OCI-M1 (cell line): Measurements from ENCODE around the gene KNOP1.

ENCODE experiments used
- DNase-seq: peaks from one replicate; lab custom pipeline; 2025; lab: John Stamatoyannopoulos, UW

The KNOP1 gene

GRCh38 chr16:19717741-19718623 lies at the start of gene KNOP1, which contains the start of gene IQCK:
TSS of gene KNOP1 (minus strand) at chr16:19718227. CDS start at chr16:19715035, 3,192 bp downstream.
TSS of gene IQCK (plus strand) at chr16:19718271. CDS start at chr16:19718307, 36 bp downstream.
- DNase-seq = peak; percentile 89

- no peak for DNase-seq
These were observed 49.5 kb upstream of the KNOP1 start for GRCh38 chr16:19767497-19767896.

- DNase-seq = no peak
These were observed 49.0 kb upstream of the KNOP1 start for GRCh38 chr16:19766988-19767387.

- DNase-seq = no peak
These were observed 48.5 kb upstream of the KNOP1 start for GRCh38 chr16:19766554-19766884.

- no peak for DNase-seq
These were observed 48.0 kb upstream of the KNOP1 start for GRCh38 chr16:19765860-19766553.

GRCh38 chr16:19760356-19761060 lies 42.5 kb upstream of the KNOP1 start:
- DNase-seq = no peak

DNA sequence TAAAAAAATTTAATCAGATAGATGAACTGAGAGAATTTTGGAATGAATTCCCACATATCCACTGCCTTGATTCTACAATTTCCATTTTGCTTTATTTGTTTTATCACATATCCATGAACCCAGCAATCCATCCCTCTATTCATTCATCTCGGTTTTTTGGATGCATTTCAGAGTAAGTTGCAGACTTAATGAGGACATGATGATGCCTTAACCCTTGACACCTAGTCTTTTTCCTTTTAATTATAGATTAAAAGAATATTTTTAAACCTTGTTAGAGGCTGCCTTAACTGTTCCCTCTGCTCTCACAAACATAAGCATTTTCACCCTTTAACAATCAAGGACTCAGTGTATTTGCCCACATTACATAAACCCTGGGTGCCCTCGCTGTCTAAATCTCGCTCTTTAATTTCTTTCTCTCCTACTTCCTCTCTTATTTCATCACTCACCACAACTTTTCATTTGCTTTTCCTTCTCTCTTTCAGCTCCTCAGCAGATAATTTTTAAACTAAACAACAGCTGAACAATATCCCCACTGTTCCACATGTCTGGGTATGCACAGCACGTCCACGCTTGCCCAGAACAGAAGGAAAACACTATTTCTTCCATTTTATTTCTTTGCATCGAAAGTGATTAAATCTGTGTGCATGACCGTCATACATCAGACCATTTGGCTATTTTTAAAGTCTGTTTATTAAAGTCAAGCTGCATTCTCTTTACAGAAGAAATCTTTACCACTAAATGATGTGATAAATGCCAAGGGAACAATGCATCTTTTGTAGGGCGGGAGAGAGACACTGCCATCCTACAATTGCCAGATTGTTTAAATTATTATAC lies 40.0 kb upstream of the KNOP1 start:
- no peak for DNase-seq

GRCh38 chr16:19757026-19757425 lies 39.0 kb upstream of the KNOP1 start:
- no peak for DNase-seq

DNA sequence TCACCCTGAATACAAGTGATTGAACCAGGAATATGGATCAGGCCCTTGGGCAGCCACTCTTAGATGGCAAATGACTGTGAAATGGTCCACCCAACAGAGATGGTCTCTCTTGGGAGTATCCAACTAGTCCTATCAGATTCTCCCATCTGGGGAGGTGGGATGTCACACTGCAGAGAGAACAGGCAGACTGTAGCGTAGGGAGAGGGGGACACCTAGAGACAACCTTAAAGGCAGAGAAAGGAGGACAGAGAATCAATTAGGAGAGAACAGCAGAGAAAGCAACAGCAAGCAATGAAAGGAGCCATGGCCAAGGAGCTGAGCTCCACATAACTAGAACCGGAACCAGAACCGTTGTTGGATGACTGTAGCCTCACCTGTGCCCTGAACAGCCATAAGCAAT lies 37.2 kb upstream of the KNOP1 start:
- DNase-seq = no peak

GRCh38 chr16:19754644-19755036 lies 36.6 kb upstream of the KNOP1 start:
- no peak for DNase-seq

DNA sequence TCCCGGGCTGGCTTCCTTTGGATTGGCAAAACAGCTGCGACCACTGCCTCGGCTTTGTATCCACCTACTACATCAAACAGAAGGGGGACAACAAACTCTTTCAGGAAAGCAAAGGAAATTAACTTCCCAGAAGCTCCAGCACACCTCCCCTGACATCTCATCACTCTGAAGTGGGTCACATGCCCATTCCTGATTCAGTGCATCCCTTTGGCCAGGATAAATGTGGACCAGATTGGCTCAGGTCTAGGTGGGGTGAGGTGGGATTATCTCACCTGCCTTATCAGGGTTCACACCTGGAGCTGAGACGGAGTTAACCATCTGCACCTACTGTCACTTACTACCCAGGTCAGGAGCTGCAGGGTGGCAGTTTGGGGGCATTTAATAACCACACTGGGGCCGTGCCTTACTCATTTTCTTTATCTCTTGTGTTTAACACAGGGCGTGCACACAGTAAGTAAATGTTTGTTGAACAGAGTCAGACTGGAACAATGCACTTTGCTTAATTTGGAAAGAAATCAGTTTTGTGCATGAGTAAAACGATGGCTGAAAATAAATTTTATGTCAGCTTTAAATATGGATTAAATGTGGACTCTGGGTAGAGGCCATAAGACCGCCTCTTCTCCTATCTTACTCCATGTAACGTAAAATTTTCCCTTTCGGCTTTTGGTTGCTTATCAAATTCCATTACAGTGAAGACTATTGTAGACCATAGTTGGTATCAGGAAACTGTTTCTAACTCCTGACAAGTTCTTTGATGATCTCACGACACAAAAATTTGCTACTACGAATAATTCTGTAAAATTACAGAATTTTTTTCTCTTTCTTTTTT lies 36.0 kb upstream of the KNOP1 start:
- DNase-seq = no peak

GRCh38 chr16:19751478-19752385 lies 33.7 kb upstream of the KNOP1 start:
- no peak for DNase-seq

DNA sequence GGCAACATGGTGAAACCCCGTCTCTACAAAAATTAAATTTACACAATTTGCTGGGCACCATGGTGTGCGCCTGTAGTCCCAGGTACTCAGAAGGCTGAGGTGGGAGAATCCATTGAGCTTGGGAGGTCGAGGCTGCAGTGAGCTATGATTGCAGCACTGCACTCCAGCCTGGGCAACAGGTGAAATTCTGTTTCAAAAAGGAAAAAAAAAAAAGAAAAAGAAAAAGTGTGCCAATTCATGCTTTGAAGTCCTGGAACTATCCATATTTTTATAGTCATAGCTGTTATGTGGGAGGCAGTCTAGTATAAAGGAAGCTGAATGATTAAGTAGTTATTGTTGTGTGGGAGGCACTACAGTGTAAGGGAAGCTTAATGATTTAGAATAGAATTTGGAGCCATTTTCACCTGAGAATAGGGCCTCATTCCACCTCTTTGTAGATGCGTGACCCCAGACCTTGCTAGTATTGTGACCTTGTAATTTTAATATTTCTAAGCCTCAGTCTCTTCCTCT lies 31.6 kb upstream of the KNOP1 start:
- DNase-seq = no peak

GRCh38 chr16:19748389-19749168 lies 30.6 kb upstream of the KNOP1 start:
- DNase-seq = no peak

DNA sequence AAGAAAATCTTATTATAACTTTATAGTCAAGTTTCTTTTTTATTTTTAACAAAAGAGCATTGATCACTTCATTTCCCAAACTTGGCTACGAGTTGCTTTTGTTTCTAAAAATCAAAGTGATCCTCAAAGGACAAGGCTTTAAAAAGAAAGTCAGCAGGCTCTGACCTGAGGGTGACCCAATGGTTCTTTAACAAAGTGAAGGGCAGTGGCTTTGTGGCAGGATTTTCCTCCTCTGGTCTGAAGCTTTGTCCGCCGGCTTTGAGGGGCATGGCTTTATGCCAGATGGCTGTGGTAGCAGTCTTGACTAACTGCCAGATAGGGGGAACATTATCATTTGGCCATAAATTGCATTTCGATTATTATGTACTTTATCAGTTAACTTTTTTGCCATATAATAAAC lies 28.5 kb upstream of the KNOP1 start:
- peak; percentile 19 for DNase-seq

DNA sequence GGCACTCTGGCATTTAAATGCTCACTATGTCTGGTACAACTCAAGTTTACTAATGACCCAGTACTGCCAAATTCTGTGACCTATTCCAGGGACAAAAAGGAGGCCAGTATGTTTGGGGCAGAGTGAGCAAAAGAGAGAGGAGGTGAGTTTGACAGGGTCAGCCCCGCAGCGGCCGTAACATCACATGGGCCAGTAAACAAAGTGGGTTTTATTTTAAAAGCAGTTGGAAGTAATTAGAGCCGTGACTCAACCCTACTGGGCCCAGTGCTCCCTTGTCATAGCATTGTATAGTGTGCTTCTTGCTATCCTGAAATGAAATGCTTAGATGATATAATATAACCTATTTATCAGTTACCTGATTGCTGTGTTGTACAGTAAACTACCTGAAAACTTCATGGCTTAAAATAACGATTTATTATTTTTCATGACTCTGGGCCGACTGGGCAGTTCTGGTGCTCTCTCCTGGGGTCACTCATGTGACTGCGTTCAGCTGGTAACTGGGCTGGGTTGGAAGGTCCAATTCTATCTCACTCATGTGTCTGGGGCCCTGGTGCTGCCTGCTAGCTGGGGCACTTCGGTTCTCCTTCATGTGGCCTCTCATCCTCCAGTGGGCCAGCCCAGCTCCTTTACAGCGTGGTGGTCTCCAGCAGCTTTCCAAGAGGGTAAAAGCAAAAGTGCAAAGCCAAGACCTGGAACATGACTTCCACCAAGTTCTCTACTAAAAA lies 27.4 kb upstream of the KNOP1 start:
- no peak for DNase-seq

GRCh38 chr16:19744670-19745069 lies 26.6 kb upstream of the KNOP1 start:
- DNase-seq = no peak

DNA sequence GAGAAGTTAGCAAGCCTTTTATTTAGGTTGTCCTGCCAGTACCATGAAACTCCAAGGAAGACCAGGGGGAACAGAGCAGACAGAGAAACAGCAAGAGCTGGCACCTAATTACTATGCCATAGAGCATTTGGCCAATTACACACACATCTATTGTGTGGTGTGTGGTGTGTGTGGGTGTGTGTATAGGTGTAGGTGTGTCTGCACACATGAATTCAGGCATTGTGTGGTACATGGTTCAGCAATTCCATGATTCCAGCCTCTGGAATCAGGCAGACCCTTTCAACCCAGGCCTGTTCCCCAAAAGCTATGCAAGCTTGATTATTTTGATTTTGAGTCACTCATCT lies 25.8 kb upstream of the KNOP1 start:
- DNase-seq = no peak
